Keratinocyte (primary cell): ENCODE data around the gene ITGA6. TPM values are rescaled to one million over a fixed set of nuclear protein-coding genes. Genes with fewer than 3 reads are reported as not detected.

Experiments used
- DNase-seq: peaks from one replicate; pipeline ENCODE4 v3.0.0-alpha.2; 2011; ENCODE audit warnings: low read depth, missing footprints, low spot score
- FAIRE-seq: peaks from 2 replicates; lab custom pipeline; 2011; peaks lifted over from hg19 to GRCh38; lab: Jason Lieb, UNC
- H2AFZ ChIP-seq: 2 replicates; pipeline ENCODE4 v1.6.0; 2012; ENCODE audit warnings: low read length, control low read depth, inconsistent platforms; ENCODE audit not compliant: control insufficient read depth
- H3K27ac ChIP-seq: 2 replicates; pipeline ENCODE4 v1.5.1; 2011; ENCODE audit warnings: low read length; ENCODE audit not compliant: control insufficient read depth, insufficient read depth
- H3K27me3 ChIP-seq: 3 replicates; pipeline ENCODE4 v1.6.0; 2011; ENCODE audit warnings: low read length; ENCODE audit not compliant: control insufficient read depth, insufficient read depth; ENCODE audit errors: extremely low read depth
- H3K36me3 ChIP-seq, 2 experiments: 2 replicates in 1 of 2; 3 replicates in 1 of 2; pipeline ENCODE4 v1.5.1; 2011; ENCODE audit warnings: low read length in 2 of 2, mild to moderate bottlenecking in 1 of 2; ENCODE audit not compliant: control insufficient read depth in 2 of 2, insufficient read depth in 2 of 2; ENCODE audit errors: extremely low read depth in 1 of 2
- H3K4me1 ChIP-seq: 3 replicates; pipeline ENCODE4 v1.5.1; 2011; ENCODE audit warnings: low read length; ENCODE audit not compliant: control insufficient read depth, insufficient read depth; ENCODE audit errors: extremely low read depth
- H3K4me2 ChIP-seq: 3 replicates; pipeline ENCODE4 v1.6.0; 2011; ENCODE audit warnings: low read depth, low read length; ENCODE audit not compliant: control insufficient read depth, insufficient read depth; ENCODE audit errors: extremely low read depth
- H3K4me3 ChIP-seq, 3 experiments: fragments of 200-600 bp in 1 of 3; sonication (generic) in 1 of 3; 2 replicates in 2 of 3; 3 replicates in 1 of 3; pipeline ENCODE4 v1.5.1; 2011 to 2016; ENCODE audit warnings: low read length in 3 of 3, mild to moderate bottlenecking in 3 of 3, control low read depth in 2 of 3, inconsistent platforms in 1 of 3, low read depth in 1 of 3, mixed read lengths in 1 of 3, mixed run types in 1 of 3, moderate library complexity in 1 of 3; ENCODE audit not compliant: control insufficient read depth in 2 of 3, insufficient read depth in 2 of 3; ENCODE audit errors: extremely low read depth in 1 of 3
- H3K79me2 ChIP-seq: 2 replicates; pipeline ENCODE4 v1.6.0; 2012; ENCODE audit warnings: low read length; ENCODE audit not compliant: control insufficient read depth, insufficient read depth
- H3K9ac ChIP-seq: 3 replicates; pipeline ENCODE4 v1.6.0; 2011; ENCODE audit warnings: low read length; ENCODE audit not compliant: control insufficient read depth, insufficient read depth; ENCODE audit errors: extremely low read depth
- H3K9me1 ChIP-seq: 3 replicates; pipeline ENCODE4 v1.6.0; 2011; ENCODE audit warnings: low read length; ENCODE audit not compliant: control insufficient read depth, insufficient read depth; ENCODE audit errors: extremely low read depth
- H3K9me3 ChIP-seq: 2 replicates; pipeline ENCODE4 v1.5.1; 2012; ENCODE audit warnings: low read depth, low read length; ENCODE audit not compliant: control insufficient read depth
- H4K20me1 ChIP-seq: 3 replicates; pipeline ENCODE4 v1.6.0; 2011; ENCODE audit warnings: low read length; ENCODE audit not compliant: control insufficient read depth, insufficient read depth; ENCODE audit errors: extremely low read depth
- CTCF ChIP-seq, 3 experiments: IDR thresholded peaks in 1 of 3; conservative IDR thresholded peaks in 1 of 3; optimal IDR thresholded peaks in 1 of 3; 2 replicates in 2 of 3; 3 replicates in 1 of 3; pipeline versions ENCODE3 to v1.5.1; 2011; ENCODE audit warnings: low read length in 3 of 3, mild to moderate bottlenecking in 3 of 3, moderate library complexity in 2 of 3, control low read depth in 1 of 3, inconsistent platforms in 1 of 3; ENCODE audit not compliant: insufficient read depth in 2 of 3; ENCODE audit errors: extremely low read depth in 1 of 3
- EZH2 ChIP-seq: IDR thresholded peaks from one replicate; pipeline ENCODE4 v1.6.1; 2012; ENCODE audit warnings: inconsistent platforms, mild to moderate bottlenecking, low read length, moderate library complexity
- dilution Hi-C: fragments of 300-500 bp; cut with MboI; formaldehyde crosslinking; loops from one replicate; pipeline ENCODE4 v1.7.0; 2020; ENCODE audit warnings: low sequenced_read_pairs; ENCODE audit not compliant: extremely low pct_ligation_motif_present
- polyA plus RNA-seq, 5 experiments: library from polyadenylated mRNA; depleted of rRNA in 3 of 5; stranded (reverse) in 3 of 5; stranded (forward) in 1 of 5; unstranded in 1 of 5; fragments of >200 nt; gene quantifications; 1 replicate in 1 of 5; 2 replicates in 3 of 5; 3 replicates in 1 of 5; pipeline versions ENCODE4 v1.2.1 to v1.2.3, GENCODE V29; 2011 to 2012; ENCODE audit warnings: missing spikeins in 2 of 5, low read depth in 1 of 5, low replicate concordance in 1 of 5

The ITGA6 gene
- polyA plus RNA-seq, 1 donor (not counting 4 experiments of a cell fraction or from before 2014, with no cell fraction given): 441 TPM

GRCh38 chr2:172507199-172507598 is 79.8 kb downstream of the ITGA6 start:
- Histone ChIP-seq H3K4me2 (no peak overlapping the region), H3K36me3 (peaks cover 31 to 32% of the 10 kb centered on the region in 2 experiments), H3K9ac (no peak overlapping the region), H3K9me3 (no peaks in the 10 kb centered on the region), H3K27me3 (no peaks in the 10 kb centered on the region), H2AFZ (no peak overlapping the region), H3K4me3 (no peak overlapping the region), H3K4me1 (no peaks in the 10 kb centered on the region), H3K9me1 (no peaks in the 10 kb centered on the region), H4K20me1 (no peaks in the 10 kb centered on the region), H3K79me2 (no peaks in the 10 kb centered on the region), H3K27ac (no peak overlapping the region)
- dilution Hi-C loops: no loop called here
- DNase-seq: no peak
- TF ChIP-seq CTCF (optimal IDR thresholded peaks at IDR 0.05 in 1 of 3, IDR thresholded peaks at IDR 0.05 in 1 of 3, conservative IDR thresholded peaks at IDR 0.05 in 1 of 3; ENCODE audit: extremely low read depth in 1 of 3, insufficient read depth in 2 of 3, low read length in 3 of 3): no peak
- TF ChIP-seq EZH2: no peak
- FAIRE-seq: no peak

DNA sequence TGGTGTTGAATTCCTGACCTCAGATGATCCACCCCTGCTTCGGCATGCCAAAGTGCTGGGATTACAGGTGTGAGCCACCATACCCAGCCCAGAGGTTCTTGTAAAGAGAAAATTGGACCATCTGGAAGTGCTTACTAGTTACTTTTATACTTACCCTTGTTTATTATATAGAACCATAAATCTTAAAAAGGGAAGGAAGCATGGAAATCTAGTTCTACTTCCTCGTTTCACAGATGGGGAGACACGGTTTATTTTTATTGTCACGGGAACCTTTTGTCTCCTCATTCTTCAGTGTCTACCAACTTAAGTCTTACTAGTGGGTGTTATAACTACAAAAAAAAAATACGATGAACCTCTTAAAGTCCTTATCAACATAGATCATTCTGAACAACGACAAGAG is 82.7 kb downstream of the ITGA6 start:
- Histone ChIP-seq H3K79me2 (no peaks in the 10 kb centered on the region), H3K27ac (no peak overlapping the region), H3K9me3 (no peaks in the 10 kb centered on the region), H4K20me1 (no peaks in the 10 kb centered on the region), H3K36me3 (peaks cover 13 to 16% of the 10 kb centered on the region in 2 experiments), H2AFZ (no peak overlapping the region), H3K4me3 (no peak overlapping the region), H3K9me1 (no peaks in the 10 kb centered on the region), H3K27me3 (no peaks in the 10 kb centered on the region), H3K4me2 (no peak overlapping the region), H3K9ac (no peak overlapping the region), H3K4me1 (no peaks in the 10 kb centered on the region)
- FAIRE-seq: no peak
- dilution Hi-C loops: no loop called here
- TF ChIP-seq EZH2: no peak
- no peak for TF ChIP-seq CTCF (optimal IDR thresholded peaks at IDR 0.05 in 1 of 3, IDR thresholded peaks at IDR 0.05 in 1 of 3, conservative IDR thresholded peaks at IDR 0.05 in 1 of 3; ENCODE audit: extremely low read depth in 1 of 3, insufficient read depth in 2 of 3, low read length in 3 of 3)
- no peak for DNase-seq
